ENCODE data around the gene SNCB.

DNA sequence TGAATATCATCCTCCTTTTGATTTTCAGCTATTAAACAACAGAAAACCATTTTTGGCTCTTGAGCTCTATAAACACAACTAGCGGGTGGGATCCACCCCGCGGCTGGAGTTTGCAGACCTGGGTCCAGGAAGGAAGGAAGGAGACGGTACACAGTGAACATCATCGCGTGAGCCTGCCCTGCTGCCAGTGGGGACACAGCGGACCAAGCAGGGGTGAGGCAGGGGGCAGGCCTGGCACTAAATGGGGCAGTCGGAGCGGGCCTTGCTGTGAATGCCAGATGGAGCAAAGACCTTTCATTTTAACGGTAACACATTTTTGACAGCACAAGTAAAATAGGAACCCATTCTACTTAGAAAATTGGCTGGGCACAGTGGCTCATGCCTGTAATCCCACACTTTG is 31.3 kb upstream of the SNCB start:
- TF ChIP-seq POLR2A (IDR thresholded peaks at IDR 0.05; ENCODE audit: low read depth, low read length) (no peak), FOS (IDR thresholded peaks at IDR 0.05; ENCODE audit: low read depth, low read length) (no peak), MXI1 (IDR thresholded peaks at IDR 0.05; ENCODE audit: borderline replicate concordance, low read depth, low read length) (no peak), CHD1 (IDR thresholded peaks at IDR 0.05; ENCODE audit: low read depth, low read length) (no peak), CEBPB (IDR thresholded peaks at IDR 0.05; ENCODE audit: low read depth, low read length) (no peak), RAD21 (IDR thresholded peaks at IDR 0.05; ENCODE audit: low read length) (no peak), BHLHE40 (IDR thresholded peaks at IDR 0.05; ENCODE audit: low read depth, low read length) (no peak), SMC3 (IDR thresholded peaks at IDR 0.05; ENCODE audit: low read depth, low read length) (no peak), RFX5 (IDR thresholded peaks at IDR 0.05; ENCODE audit: low read depth, low read length) (no peak), RCOR1 (IDR thresholded peaks at IDR 0.05; ENCODE audit: insufficient replicate concordance, low read length) (no peak), NFE2L2 (IDR thresholded peaks at IDR 0.05; ENCODE audit: low read depth, low read length) (no peak)
- TF ChIP-seq, protein P1, sequence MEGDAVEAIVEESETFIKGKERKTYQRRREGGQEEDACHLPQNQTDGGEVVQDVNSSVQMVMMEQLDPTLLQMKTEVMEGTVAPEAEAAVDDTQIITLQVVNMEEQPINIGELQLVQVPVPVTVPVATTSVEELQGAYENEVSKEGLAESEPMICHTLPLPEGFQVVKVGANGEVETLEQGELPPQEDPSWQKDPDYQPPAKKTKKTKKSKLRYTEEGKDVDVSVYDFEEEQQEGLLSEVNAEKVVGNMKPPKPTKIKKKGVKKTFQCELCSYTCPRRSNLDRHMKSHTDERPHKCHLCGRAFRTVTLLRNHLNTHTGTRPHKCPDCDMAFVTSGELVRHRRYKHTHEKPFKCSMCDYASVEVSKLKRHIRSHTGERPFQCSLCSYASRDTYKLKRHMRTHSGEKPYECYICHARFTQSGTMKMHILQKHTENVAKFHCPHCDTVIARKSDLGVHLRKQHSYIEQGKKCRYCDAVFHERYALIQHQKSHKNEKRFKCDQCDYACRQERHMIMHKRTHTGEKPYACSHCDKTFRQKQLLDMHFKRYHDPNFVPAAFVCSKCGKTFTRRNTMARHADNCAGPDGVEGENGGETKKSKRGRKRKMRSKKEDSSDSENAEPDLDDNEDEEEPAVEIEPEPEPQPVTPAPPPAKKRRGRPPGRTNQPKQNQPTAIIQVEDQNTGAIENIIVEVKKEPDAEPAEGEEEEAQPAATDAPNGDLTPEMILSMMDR (conservative IDR thresholded peaks at IDR 0.05; ENCODE audit: low read depth, low read length): no peak
- TF ChIP-seq, protein P2, sequence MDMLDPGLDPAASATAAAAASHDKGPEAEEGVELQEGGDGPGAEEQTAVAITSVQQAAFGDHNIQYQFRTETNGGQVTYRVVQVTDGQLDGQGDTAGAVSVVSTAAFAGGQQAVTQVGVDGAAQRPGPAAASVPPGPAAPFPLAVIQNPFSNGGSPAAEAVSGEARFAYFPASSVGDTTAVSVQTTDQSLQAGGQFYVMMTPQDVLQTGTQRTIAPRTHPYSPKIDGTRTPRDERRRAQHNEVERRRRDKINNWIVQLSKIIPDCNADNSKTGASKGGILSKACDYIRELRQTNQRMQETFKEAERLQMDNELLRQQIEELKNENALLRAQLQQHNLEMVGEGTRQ (IDR thresholded peaks at IDR 0.05; ENCODE audit: low read depth, low read length): no peak
- TF ChIP-seq, protein P3, sequence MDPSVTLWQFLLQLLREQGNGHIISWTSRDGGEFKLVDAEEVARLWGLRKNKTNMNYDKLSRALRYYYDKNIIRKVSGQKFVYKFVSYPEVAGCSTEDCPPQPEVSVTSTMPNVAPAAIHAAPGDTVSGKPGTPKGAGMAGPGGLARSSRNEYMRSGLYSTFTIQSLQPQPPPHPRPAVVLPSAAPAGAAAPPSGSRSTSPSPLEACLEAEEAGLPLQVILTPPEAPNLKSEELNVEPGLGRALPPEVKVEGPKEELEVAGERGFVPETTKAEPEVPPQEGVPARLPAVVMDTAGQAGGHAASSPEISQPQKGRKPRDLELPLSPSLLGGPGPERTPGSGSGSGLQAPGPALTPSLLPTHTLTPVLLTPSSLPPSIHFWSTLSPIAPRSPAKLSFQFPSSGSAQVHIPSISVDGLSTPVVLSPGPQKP (IDR thresholded peaks at IDR 0.05; ENCODE audit: borderline replicate concordance, low read depth, low read length): no peak

All from IMR-90 (cell line).